IgD-negative memory B cell (primary cell): ENCODE results near the gene SH3PXD2A. TPM values are rescaled to one million over a fixed set of nuclear protein-coding genes. Genes with fewer than 3 reads are reported as not detected.
A peak's percentile ranks its signal among the peaks of the same experiment; 100 is the strongest.

Experiments used
- H3K27ac Mint-ChIP-seq, 3 donors: one replicate each; pipeline ENCODE4 v1.8.0; 2020 to 2022; ENCODE audit warnings: mild to moderate bottlenecking in 3 of 3, mixed read lengths in 3 of 3, moderate library complexity in 1 of 3
- H3K27me3 Mint-ChIP-seq: one replicate; pipeline ENCODE4 v1.8.0; 2021; ENCODE audit warnings: mixed read lengths
- H3K36me3 Mint-ChIP-seq: one replicate; pipeline ENCODE4 v1.8.0; 2020; ENCODE audit warnings: mild to moderate bottlenecking, mixed read lengths
- H3K4me1 Mint-ChIP-seq, 3 donors: one replicate each; pipeline ENCODE4 v1.8.0; 2020 to 2022; ENCODE audit warnings: mixed read lengths in 3 of 3, mild to moderate bottlenecking in 1 of 3
- H3K4me3 Mint-ChIP-seq, 4 donors: one replicate each; pipeline ENCODE4 v1.8.0; 2020 to 2022; ENCODE audit warnings: mild to moderate bottlenecking in 4 of 4, mixed read lengths in 4 of 4, moderate library complexity in 3 of 4
- H3K9me3 Mint-ChIP-seq, 3 donors: one replicate each; pipeline ENCODE4 v1.8.0; 2020 to 2021; ENCODE audit warnings: mixed read lengths in 3 of 3, mild to moderate bottlenecking in 1 of 3
- polyA plus RNA-seq: library from polyadenylated mRNA; unstranded; fragments of 300-500 nt; fragmentation: Illumina TruSeq; gene quantifications from one replicate; pipeline ENCODE4 v1.2.3, GENCODE V29; 2021

The SH3PXD2A gene
- polyA plus RNA-seq, 1 donor from 2014 or later: 1.2 TPM

GRCh38 chr10:103590060-103590459, 265.3 kb downstream of the SH3PXD2A start:
- H3K9me3 Mint-ChIP-seq: no peaks in the 10 kb centered on the region
- H3K27me3 Mint-ChIP-seq: no peaks in the 10 kb centered on the region
- no peak overlapping the region for H3K27ac Mint-ChIP-seq
- H3K4me3 Mint-ChIP-seq: no peak overlapping the region
- H3K36me3 Mint-ChIP-seq: no peaks in the 10 kb centered on the region
- no peaks in the 10 kb centered on the region for H3K4me1 Mint-ChIP-seq

DNA sequence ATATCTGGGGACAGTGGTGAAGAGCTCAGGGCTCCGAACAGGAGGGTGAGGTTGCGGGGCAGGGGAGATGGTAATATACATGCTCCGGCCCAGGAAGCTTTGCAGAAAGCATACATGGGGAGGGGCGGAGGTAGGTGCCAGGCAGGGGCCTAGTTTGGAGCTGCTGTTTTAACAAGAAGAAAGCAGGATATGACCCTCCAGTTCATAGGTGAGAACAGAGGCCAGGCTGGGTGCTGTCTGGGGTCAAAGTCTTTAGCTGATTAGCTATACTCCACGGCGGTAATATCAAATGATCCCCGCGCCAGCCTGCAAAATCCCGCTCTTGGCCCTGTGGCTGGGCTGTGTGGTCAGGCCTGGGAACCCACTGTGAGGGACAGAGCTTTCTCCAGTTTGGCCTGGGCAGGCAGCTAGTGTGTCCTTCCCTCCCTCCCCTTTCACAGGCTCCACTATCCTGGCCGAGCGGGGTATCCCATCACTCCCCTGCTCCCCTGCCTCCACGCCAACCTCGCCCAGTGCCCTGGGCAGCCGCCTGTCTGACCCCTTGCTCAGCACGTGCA, 266.2 kb downstream of the SH3PXD2A start:
- no peak overlapping the region for H3K27ac Mint-ChIP-seq
- H3K9me3 Mint-ChIP-seq: no peaks in the 10 kb centered on the region
- no peaks in the 10 kb centered on the region for H3K27me3 Mint-ChIP-seq
- no peaks in the 10 kb centered on the region for H3K36me3 Mint-ChIP-seq
- peaks cover 0 to 1% (median 0%) of the 10 kb centered on the region in 3 donors for H3K4me1 Mint-ChIP-seq
- H3K4me3 Mint-ChIP-seq: no peak overlapping the region

DNA sequence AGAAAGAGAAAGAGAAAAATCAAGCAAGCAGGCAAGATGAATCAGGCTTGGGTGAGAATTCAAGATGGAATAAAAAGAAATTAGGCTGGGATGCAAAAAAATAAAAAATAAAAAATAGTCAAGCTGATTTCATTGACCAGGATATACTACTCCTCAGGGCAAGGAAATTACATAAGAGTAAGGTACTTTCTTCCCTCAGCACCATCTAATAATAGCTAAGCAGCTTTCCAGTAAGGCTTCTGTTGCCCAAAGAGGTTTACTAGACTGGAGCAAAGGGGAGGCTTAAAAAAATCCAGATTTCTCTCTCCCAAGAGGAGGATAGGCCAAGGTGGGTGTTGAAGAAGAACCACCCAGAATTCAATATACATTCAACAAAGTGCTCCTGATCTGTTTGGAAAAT, 268.3 kb downstream of the SH3PXD2A start:
- no peak overlapping the region for H3K27ac Mint-ChIP-seq
- H3K27me3 Mint-ChIP-seq: no peaks in the 10 kb centered on the region
- H3K9me3 Mint-ChIP-seq: no peaks in the 10 kb centered on the region
- no peaks in the 10 kb centered on the region for H3K36me3 Mint-ChIP-seq
- H3K4me1 Mint-ChIP-seq: peaks cover 2 to 7% (median 3%) of the 10 kb centered on the region in 3 donors
- H3K4me3 Mint-ChIP-seq: no peak overlapping the region

GRCh38 chr10:103585011-103585405, 270.4 kb downstream of the SH3PXD2A start:
- peak overlapping the region in 1 of 3 donors; percentile 59 for H3K27ac Mint-ChIP-seq
- H3K4me1 Mint-ChIP-seq: peaks cover 2 to 7% (median 3%) of the 10 kb centered on the region in 3 donors
- H3K36me3 Mint-ChIP-seq: no peaks in the 10 kb centered on the region
- H3K9me3 Mint-ChIP-seq: no peaks in the 10 kb centered on the region
- H3K27me3 Mint-ChIP-seq: no peaks in the 10 kb centered on the region
- H3K4me3 Mint-ChIP-seq: peak overlapping the region; percentile 69 to 73 (median 70)

GRCh38 chr10:103584216-103585010, 271.0 kb downstream of the SH3PXD2A start:
- Mint-ChIP-seq H3K27ac (peak overlapping the region; percentile 12 to 79 (median 46)), H3K9me3 (no peaks in the 10 kb centered on the region), H3K4me3 (peak overlapping the region; percentile 77 to 92 (median 90)), H3K36me3 (no peaks in the 10 kb centered on the region), H3K4me1 (peaks cover 2 to 7% (median 3%) of the 10 kb centered on the region in 3 donors), H3K27me3 (no peaks in the 10 kb centered on the region)

- H3K4me1 Mint-ChIP-seq: peaks cover 2 to 7% (median 3%) of the 10 kb centered on the region in 3 donors
- no peaks in the 10 kb centered on the region for H3K27me3 Mint-ChIP-seq
- H3K27ac Mint-ChIP-seq: peak overlapping the region; percentile 12 to 88 (median 79)
- H3K4me3 Mint-ChIP-seq: peak overlapping the region; percentile 77 to 92 (median 90)
- H3K36me3 Mint-ChIP-seq: no peaks in the 10 kb centered on the region
- no peaks in the 10 kb centered on the region for H3K9me3 Mint-ChIP-seq
Measured at GRCh38 chr10:103583871-103584215, 271.5 kb downstream of the SH3PXD2A start.

GRCh38 chr10:103582331-103583123, 272.8 kb downstream of the SH3PXD2A start:
- Mint-ChIP-seq H3K9me3 (no peaks in the 10 kb centered on the region), H3K27ac (peak overlapping the region in 2 of 3 donors; percentile 48 to 74), H3K27me3 (no peaks in the 10 kb centered on the region), H3K36me3 (no peaks in the 10 kb centered on the region), H3K4me1 (peaks cover 2 to 7% (median 3%) of the 10 kb centered on the region in 3 donors), H3K4me3 (peak overlapping the region in 3 of 4 donors; percentile 24 to 75 (median 30))

DNA sequence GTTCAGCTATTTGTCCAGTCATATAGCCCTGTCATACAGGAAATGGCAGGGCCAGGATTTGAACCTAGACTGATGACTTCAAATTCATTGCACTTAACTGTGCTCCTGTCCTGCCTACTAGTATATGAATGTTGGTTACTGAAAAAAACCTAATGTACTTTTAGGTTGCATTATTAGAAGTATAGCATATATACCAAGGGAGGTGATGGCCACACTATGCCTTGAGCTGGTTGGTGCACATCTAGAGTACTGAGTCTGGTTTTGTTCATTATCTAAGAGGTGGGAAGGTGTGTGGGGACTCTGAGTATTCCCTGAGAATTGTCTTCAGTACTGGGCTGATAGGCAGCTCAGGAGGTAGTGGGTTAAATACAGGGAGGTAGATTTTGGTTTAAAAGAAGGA, 273.9 kb downstream of the SH3PXD2A start:
- peak overlapping the region in 1 of 4 donors; percentile 8 for H3K4me3 Mint-ChIP-seq
- H3K27ac Mint-ChIP-seq: no peak overlapping the region
- peaks cover 2 to 7% (median 3%) of the 10 kb centered on the region in 3 donors for H3K4me1 Mint-ChIP-seq
- H3K9me3 Mint-ChIP-seq: no peaks in the 10 kb centered on the region
- H3K27me3 Mint-ChIP-seq: no peaks in the 10 kb centered on the region
- no peaks in the 10 kb centered on the region for H3K36me3 Mint-ChIP-seq

DNA sequence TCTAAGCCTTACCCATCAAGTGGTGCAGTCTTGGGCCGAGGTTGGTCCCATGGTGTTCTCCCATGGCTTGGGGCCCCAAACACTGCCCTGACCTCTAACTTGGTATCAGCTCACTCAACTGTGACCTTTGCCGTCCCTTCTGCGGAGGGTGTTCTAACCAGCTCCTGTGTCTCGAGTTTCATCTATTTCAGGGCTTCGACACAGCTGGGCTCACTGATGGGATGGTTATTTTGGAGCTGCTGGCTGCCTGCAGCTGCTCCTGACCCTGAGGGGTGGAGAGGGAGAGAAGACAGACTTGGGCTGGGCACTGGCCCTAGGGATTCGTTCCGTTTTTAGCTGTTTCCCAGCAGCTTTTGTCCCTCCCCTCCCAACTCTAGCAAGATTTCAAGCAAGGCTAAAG, 274.9 kb downstream of the SH3PXD2A start:
- no peak overlapping the region for H3K4me3 Mint-ChIP-seq

GRCh38 chr10:103580011-103580410, 275.4 kb downstream of the SH3PXD2A start:
- no peaks in the 10 kb centered on the region for H3K9me3 Mint-ChIP-seq
- H3K4me1 Mint-ChIP-seq: peaks cover 2 to 7% (median 3%) of the 10 kb centered on the region in 3 donors
- peaks cover 3% of the 10 kb centered on the region for H3K27me3 Mint-ChIP-seq
- H3K36me3 Mint-ChIP-seq: no peaks in the 10 kb centered on the region
- H3K4me3 Mint-ChIP-seq: no peak overlapping the region
- no peak overlapping the region for H3K27ac Mint-ChIP-seq

More for the DNA sequence above, 274.9 kb downstream of the SH3PXD2A start:
- Mint-ChIP-seq H3K9me3 (no peaks in the 10 kb centered on the region), H3K27me3 (peaks cover 3% of the 10 kb centered on the region), H3K4me1 (peaks cover 2 to 7% (median 3%) of the 10 kb centered on the region in 3 donors), H3K27ac (peak overlapping the region in 1 of 3 donors; percentile 42), H3K36me3 (no peaks in the 10 kb centered on the region)

DNA sequence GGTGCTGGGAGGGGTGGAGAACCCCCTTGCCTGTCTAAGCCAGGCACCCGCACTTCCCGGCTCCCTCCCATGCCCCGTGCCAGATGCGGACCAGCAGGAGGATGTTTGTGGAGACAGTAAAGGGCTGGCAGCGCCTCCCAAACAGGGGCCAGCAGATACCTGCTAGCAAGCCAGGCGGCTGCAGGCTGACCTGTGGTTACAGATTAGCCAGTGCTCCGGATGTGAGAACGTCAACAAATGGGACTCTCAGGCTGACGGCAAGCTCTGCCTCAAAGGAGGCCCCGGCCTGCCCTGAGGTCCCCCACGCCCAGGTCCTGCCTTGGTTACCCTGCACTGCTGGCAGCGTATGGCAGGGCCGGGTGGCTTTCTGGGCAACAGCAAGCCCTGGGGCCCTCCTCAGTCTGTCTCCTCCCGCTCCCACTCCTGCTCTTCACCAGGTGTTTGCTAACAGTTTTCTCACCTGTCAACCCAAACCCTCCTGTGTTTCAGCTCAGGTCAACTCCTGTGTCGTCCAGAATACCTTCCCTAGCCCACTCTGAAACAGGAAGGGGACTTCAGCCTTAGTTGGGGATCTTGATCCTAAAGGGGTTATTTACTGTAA, 276.5 kb downstream of the SH3PXD2A start:
- H3K27me3 Mint-ChIP-seq: peaks cover 3% of the 10 kb centered on the region
- no peaks in the 10 kb centered on the region for H3K36me3 Mint-ChIP-seq
- peaks cover under 1 to 3% (median 2%) of the 10 kb centered on the region in 3 donors for H3K4me1 Mint-ChIP-seq
- H3K27ac Mint-ChIP-seq: no peak overlapping the region
- no peaks in the 10 kb centered on the region for H3K9me3 Mint-ChIP-seq
- no peak overlapping the region for H3K4me3 Mint-ChIP-seq

DNA sequence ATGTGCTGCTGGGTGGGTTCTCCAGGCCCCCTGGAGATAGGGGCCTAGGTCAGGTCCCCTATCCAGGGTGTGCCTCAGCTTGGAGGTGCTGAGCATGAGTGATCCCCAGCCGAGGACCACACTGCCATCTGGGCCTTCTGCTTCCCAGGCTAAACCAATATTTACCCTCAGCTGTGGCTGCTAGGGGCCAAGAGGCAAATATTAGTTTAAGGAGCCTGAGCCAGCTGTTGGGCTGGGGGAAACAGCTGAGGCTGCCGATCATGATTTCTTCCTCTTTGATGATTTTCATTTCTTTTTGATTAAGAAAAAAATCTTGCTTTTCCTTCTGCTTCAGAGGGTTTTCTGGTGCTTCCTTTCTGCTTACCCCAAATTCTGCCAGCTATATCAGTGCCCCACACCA, 278.5 kb downstream of the SH3PXD2A start:
- H3K27me3 Mint-ChIP-seq: peaks cover 5% of the 10 kb centered on the region
- H3K9me3 Mint-ChIP-seq: no peaks in the 10 kb centered on the region
- H3K4me3 Mint-ChIP-seq: no peak overlapping the region
- no peaks in the 10 kb centered on the region for H3K4me1 Mint-ChIP-seq
- no peak overlapping the region for H3K27ac Mint-ChIP-seq
- H3K36me3 Mint-ChIP-seq: no peaks in the 10 kb centered on the region

DNA sequence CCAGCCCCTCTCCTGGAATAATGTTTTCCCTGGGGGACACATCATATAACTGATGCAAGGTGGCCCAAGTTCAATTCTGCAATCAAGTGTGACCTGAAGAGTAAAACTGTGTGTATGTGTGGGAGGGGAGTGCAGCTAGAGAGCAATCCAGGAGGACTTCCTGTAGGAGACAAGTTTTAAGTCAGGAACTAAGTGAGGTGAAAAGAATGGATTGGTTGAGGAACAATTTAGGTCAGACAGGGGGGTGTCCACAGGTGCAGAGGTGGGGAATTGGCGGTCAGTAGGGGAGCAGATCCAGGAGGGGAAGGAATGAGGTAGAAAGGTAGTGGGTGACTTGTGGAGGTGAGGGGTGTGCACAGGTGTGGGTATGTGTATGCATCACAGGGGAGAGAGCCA, 279.3 kb downstream of the SH3PXD2A start:
- no peaks in the 10 kb centered on the region for H3K9me3 Mint-ChIP-seq
- no peak overlapping the region for H3K27ac Mint-ChIP-seq
- H3K36me3 Mint-ChIP-seq: no peaks in the 10 kb centered on the region
- no peaks in the 10 kb centered on the region for H3K4me1 Mint-ChIP-seq
- no peak overlapping the region for H3K4me3 Mint-ChIP-seq
- H3K27me3 Mint-ChIP-seq: peaks cover 5% of the 10 kb centered on the region

DNA sequence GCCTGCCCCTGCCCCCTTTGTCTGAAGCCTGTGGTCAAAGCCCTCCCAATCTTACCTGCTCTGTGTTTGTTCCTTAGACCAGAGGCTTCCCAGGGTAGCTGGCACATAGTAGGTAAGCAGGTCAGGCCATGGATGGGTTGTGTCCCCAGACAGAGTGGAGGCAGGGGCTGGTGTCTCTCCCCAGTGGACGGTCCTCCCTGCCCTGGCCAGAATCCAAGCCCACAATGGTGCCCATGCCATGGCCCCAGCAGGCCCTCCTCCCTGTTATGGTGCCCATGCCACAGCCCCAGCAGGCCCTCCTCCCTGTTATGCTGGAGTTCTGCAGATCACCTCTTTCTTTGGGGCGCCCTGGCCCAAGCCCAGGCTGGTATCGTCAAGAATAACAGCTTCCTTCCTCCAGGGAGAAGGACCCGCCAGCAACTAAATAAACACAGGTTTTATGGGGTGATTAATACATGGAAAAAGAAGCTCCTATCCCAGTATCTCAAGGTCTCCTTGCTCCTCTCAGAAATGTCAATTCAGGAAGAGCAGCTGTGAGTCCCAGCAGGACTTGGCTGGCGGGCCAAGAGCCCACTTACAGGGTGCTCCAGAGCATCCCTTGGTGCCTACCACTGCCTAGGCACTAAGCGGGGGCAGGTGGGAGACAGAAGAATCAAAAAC, 279.8 kb downstream of the SH3PXD2A start:
- H3K4me3 Mint-ChIP-seq: no peak overlapping the region
- peaks cover 6% of the 10 kb centered on the region for H3K27me3 Mint-ChIP-seq
- H3K4me1 Mint-ChIP-seq: no peaks in the 10 kb centered on the region
- H3K36me3 Mint-ChIP-seq: no peaks in the 10 kb centered on the region
- H3K27ac Mint-ChIP-seq: no peak overlapping the region
- H3K9me3 Mint-ChIP-seq: no peaks in the 10 kb centered on the region
